HepG2 (cell line): ENCODE data around the gene H1-8. TPM values are rescaled to one million over a fixed set of nuclear protein-coding genes. Genes with fewer than 3 reads are reported as not detected.

Experiments
- AGO2 ChIP-seq: fragments of 200-400 bp; formaldehyde crosslinking; optimal IDR thresholded peaks from 2 replicates; pipeline ENCODE3; 2017; ENCODE audit warnings: mild to moderate bottlenecking, low read depth, low read length, moderate library complexity
- GATAD2A ChIP-seq: IDR thresholded peaks from 2 replicates; pipeline ENCODE4 v1.6.1; 2016
- IRF2 ChIP-seq: IDR thresholded peaks from 2 replicates; pipeline ENCODE4 v1.6.1; 2018; ENCODE audit warnings: missing genetic modification reagents, missing compliant biosample characterization
- LCORL ChIP-seq, 2 experiments: fragments of 450-650 bp in 1 of 2; sonication (generic) in 1 of 2; formaldehyde crosslinking in 1 of 2; IDR thresholded peaks; 2 replicates each; pipeline versions ENCODE4 v1.5.0 to v1.6.1; 2017 to 2020; ENCODE audit warnings: antibody characterized with exemption in 1 of 2, missing genetic modification reagents in 1 of 2
- MIER3 ChIP-seq: IDR thresholded peaks from 2 replicates; pipeline ENCODE4 v1.6.1; 2016; ENCODE audit warnings: missing compliant biosample characterization, borderline replicate concordance
- MYC ChIP-seq: sonication (generic); formaldehyde crosslinking; IDR thresholded peaks from 2 replicates; pipeline ENCODE4 v1.9.0; 2021; ENCODE audit warnings: missing genetic modification reagents, borderline replicate concordance
- NCOA2 ChIP-seq: sonication (generic); formaldehyde crosslinking; IDR thresholded peaks from 2 replicates; pipeline ENCODE4 v1.8.0; 2022; ENCODE audit warnings: inconsistent platforms
- SAP130 ChIP-seq: IDR thresholded peaks from 2 replicates; pipeline ENCODE4 v1.6.1; 2016; ENCODE audit warnings: low read depth
- SMAD3 ChIP-seq: sonication (generic); formaldehyde crosslinking; IDR thresholded peaks from 2 replicates; pipeline ENCODE4 v1.4.0; 2020; ENCODE audit warnings: missing genetic modification reagents
- SP4 ChIP-seq: sonication (generic); formaldehyde crosslinking; IDR thresholded peaks from 2 replicates; pipeline ENCODE4 v1.8.1; 2023; ENCODE audit warnings: mild to moderate bottlenecking, missing genetic modification reagents
- ZFP36 ChIP-seq: fragments of 150-350 bp; IDR thresholded peaks from 2 replicates; pipeline ENCODE4 v1.6.1; 2018; ENCODE audit warnings: borderline replicate concordance, low read length, low read depth; ENCODE audit not compliant: partially characterized antibody
- ZGPAT ChIP-seq: IDR thresholded peaks from 2 replicates; pipeline ENCODE4 v1.6.1; 2016; ENCODE audit warnings: mild to moderate bottlenecking
- ZNF382 ChIP-seq: sonication (generic); formaldehyde crosslinking; IDR thresholded peaks from 2 replicates; pipeline ENCODE4 v1.5.0; 2020; ENCODE audit warnings: missing genetic modification reagents, mild to moderate bottlenecking, borderline replicate concordance
- polyA plus RNA-seq, 8 experiments: library from polyadenylated mRNA; depleted of rRNA in 3 of 8; stranded (reverse) in 7 of 8; unstranded in 1 of 8; fragments of >200 nt; fragmentation: Illumina TruSeq in 4 of 8; extraction: Trizol in 4 of 8; gene quantifications; 2 replicates each; pipeline versions ENCODE4 v1.2.1 to v1.2.3, GENCODE V29; 2011 to 2016; ENCODE audit warnings: low read depth in 4 of 8, missing spikeins in 1 of 8, mixed read lengths in 1 of 8; ENCODE audit not compliant: insufficient read depth in 1 of 8
- total RNA-seq, 5 experiments: library from RNA; depleted of rRNA; stranded (reverse); fragments of >200 nt; fragmentation: Illumina TruSeq; extraction: Trizol; gene quantifications; 2 replicates each; pipeline ENCODE4 v1.2.3, GENCODE V29; 2016; ENCODE audit warnings: low read depth in 1 of 5
- TF ChIP-seq, protein P1 (sequence below): sonication (generic); formaldehyde crosslinking; IDR thresholded peaks from 2 replicates; pipeline ENCODE4 v1.9.0; 2022; ENCODE audit warnings: missing genetic modification reagents, mild to moderate bottlenecking, borderline replicate concordance
- TF ChIP-seq, protein P2 (sequence below): sonication (generic); formaldehyde crosslinking; IDR thresholded peaks from 2 replicates; pipeline ENCODE4 v1.4.0; 2020; ENCODE audit warnings: mild to moderate bottlenecking, missing genetic modification reagents
- TF ChIP-seq, protein P3 (sequence below): sonication (generic); IDR thresholded peaks from 2 replicates; pipeline ENCODE4 v1.6.1; 2016; ENCODE audit warnings: low read depth, borderline replicate concordance

H1-8 gene
- total and polyA plus RNA-seq, 2 of the 13 experiments (the other 11 are each of a cell fraction or from before 2014, with no cell fraction given) = 0.08 TPM; not detected in 1

GRCh38 chr3:129576514-129577352 lies 33.8 kb downstream of the H1-8 start (continued):
- TF ChIP-seq LCORL (IDR thresholded peaks at IDR 0.05) (no peak), LCORL (CRISPR knock-in tag; IDR thresholded peaks at IDR 0.05) (peak; percentile 67; the same call in 1 of the 2 replicates), SP4 (CRISPR knock-in tag) (no peak), GATAD2A (CRISPR knock-in tag) (peak; percentile 68), ZGPAT (CRISPR knock-in tag) (0 out of 2 replicates have a peak, but pooled peaks have one; percentile 45), SMAD3 (CRISPR knock-in tag) (0 out of 2 replicates have a peak, but pooled peaks have one; percentile 24), NCOA2 (CRISPR knock-in tag) (peak; percentile 43; the same call in 1 of the 2 replicates), MIER3 (CRISPR knock-in tag) (0 out of 2 replicates have a peak, but pooled peaks have one; percentile 27), IRF2 (CRISPR knock-in tag) (peak; percentile 37; the same call in 1 of the 2 replicates), AGO2 (peak; percentile 9), ZNF382 (no peak), SAP130 (CRISPR knock-in tag) (peak; percentile 63), ZFP36 (no peak), MYC (CRISPR knock-in tag) (0 out of 2 replicates have a peak, but pooled peaks have one; percentile 25)
- TF ChIP-seq, protein P1, sequence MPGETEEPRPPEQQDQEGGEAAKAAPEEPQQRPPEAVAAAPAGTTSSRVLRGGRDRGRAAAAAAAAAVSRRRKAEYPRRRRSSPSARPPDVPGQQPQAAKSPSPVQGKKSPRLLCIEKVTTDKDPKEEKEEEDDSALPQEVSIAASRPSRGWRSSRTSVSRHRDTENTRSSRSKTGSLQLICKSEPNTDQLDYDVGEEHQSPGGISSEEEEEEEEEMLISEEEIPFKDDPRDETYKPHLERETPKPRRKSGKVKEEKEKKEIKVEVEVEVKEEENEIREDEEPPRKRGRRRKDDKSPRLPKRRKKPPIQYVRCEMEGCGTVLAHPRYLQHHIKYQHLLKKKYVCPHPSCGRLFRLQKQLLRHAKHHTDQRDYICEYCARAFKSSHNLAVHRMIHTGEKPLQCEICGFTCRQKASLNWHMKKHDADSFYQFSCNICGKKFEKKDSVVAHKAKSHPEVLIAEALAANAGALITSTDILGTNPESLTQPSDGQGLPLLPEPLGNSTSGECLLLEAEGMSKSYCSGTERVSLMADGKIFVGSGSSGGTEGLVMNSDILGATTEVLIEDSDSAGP (CRISPR knock-in tag) = 0 out of 2 replicates have a peak, but pooled peaks have one; percentile 35
- TF ChIP-seq, protein P2, sequence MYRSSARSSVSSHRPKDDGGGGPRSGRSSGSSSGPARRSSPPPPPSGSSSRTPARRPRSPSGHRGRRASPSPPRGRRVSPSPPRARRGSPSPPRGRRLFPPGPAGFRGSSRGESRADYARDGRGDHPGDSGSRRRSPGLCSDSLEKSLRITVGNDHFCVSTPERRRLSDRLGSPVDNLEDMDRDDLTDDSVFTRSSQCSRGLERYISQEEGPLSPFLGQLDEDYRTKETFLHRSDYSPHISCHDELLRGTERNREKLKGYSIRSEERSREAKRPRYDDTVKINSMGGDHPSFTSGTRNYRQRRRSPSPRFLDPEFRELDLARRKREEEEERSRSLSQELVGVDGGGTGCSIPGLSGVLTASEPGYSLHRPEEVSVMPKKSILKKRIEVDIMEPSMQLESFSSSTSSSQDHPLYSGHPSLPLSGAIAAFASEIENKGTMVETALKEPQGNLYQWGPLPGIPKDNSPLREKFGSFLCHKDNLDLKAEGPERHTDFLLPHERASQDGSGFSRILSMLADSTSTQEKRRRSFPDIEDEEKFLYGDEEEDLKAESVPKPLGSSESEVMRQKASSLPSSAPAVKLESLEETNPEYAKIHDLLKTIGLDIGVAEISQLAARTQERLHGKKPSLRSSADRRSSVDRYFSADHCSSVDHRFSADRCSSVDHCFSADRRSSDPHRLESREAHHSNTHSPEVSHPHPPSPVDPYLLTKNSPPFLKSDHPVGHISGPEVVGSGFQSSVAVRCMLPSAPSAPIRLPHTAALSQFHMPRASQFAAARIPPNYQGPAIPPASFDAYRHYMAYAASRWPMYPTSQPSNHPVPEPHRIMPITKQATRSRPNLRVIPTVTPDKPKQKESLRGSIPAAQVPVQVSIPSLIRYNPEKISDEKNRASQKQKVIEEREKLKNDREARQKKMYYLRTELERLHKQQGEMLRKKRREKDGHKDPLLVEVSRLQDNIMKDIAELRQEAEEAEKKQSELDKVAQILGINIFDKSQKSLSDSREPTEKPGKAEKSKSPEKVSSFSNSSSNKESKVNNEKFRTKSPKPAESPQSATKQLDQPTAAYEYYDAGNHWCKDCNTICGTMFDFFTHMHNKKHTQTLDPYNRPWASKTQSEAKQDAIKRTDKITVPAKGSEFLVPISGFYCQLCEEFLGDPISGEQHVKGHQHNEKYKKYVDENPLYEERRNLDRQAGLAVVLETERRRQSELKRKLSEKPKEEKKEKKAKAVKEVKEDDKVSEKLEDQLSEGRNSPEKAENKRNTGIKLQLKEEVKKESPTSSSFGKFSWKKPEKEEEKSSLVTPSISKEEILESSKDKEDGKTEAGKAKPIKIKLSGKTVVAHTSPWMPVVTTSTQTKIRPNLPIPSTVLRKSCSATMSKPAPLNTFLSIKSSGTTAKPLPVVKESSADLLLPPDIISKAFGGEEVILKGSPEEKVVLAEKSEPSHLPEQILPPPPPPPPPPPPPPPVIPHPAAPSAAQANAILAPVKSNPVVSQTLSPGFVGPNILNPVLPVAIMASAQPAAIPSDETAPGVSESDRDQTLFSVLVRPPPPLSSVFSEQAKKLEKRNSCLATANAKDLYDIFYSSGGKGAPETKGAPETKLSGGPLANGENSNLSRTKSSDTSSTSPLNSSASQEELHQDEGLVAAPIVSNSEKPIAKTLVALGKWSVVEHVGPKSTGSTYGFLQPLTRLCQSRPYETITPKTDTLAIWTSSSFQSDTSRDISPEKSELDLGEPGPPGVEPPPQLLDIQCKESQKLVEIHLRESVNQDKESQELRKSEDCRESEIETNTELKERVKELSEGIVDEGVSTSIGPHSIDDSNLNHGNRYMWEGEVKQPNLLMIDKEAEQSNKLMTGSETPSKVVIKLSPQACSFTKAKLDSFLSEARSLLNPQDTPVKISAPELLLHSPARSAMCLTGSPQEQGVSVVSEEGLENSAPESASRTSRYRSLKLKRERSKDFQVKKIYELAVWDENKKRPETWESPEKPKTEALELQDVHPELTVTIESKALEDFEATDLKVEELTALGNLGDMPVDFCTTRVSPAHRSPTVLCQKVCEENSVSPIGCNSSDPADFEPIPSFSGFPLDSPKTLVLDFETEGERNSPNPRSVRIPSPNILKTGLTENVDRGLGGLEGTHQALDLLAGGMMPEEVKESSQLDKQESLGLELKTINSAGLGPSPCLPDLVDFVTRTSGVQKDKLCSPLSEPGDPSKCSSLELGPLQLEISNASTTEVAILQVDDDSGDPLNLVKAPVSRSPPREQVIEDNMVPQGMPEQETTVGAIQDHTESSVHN = no peak
- TF ChIP-seq, protein P3, sequence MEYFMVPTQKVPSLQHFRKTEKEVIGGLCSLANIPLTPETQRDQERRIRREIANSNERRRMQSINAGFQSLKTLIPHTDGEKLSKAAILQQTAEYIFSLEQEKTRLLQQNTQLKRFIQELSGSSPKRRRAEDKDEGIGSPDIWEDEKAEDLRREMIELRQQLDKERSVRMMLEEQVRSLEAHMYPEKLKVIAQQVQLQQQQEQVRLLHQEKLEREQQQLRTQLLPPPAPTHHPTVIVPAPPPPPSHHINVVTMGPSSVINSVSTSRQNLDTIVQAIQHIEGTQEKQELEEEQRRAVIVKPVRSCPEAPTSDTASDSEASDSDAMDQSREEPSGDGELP = peak; percentile 77; the same call in 1 of the 2 replicates
